NCI-H2107 treated with DMSO at 0.1 percent for 48 hours (cell line): ENCODE data around the gene RPS16.
"Not testable (repeated sequence)": the region's sequence is repeated elsewhere in the genome, so short reads cannot be mapped to it uniquely, and the experiment has no call there.

Source experiments
- DNase-seq: peaks from one replicate; lab custom pipeline; 2025; ENCODE audit not compliant: unreplicated experiment; lab: John Stamatoyannopoulos, UW

RPS16 gene

GRCh38 chr19:39435499-39436349 is at the start of gene RPS16:
RPS16 (minus strand) TSS chr19:39435949; CDS start chr19:39435895, 54 bp downstream.
- DNase-seq, result peak; percentile 93

GRCh38 chr19:39483141-39483540 is 47.4 kb upstream of the RPS16 start:
- DNase-seq, result no peak

DNA sequence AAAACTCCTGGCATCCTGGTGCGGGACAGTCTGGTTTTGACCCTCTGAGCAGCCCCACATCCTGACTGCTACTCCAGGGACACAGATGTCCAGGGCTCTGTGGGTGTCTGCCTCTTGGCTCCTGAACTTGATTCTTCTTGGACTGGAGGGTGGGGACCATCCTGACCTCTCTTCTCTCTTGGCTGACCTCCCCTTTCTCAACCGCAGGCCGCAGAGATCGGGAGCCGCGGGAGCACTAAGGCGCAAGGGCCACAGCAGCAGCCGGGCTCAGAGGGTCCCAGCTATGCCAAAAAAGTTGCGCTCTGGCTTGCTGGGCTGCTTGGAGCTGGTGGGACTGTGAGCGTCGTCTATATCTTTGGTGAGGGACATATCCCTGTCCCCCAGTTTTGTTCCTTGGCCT is 45.9 kb upstream of the RPS16 start:
- DNase-seq, result no peak

- no peak for DNase-seq
Measured at GRCh38 chr19:39481229-39481545, 45.4 kb upstream of the RPS16 start.

DNA sequence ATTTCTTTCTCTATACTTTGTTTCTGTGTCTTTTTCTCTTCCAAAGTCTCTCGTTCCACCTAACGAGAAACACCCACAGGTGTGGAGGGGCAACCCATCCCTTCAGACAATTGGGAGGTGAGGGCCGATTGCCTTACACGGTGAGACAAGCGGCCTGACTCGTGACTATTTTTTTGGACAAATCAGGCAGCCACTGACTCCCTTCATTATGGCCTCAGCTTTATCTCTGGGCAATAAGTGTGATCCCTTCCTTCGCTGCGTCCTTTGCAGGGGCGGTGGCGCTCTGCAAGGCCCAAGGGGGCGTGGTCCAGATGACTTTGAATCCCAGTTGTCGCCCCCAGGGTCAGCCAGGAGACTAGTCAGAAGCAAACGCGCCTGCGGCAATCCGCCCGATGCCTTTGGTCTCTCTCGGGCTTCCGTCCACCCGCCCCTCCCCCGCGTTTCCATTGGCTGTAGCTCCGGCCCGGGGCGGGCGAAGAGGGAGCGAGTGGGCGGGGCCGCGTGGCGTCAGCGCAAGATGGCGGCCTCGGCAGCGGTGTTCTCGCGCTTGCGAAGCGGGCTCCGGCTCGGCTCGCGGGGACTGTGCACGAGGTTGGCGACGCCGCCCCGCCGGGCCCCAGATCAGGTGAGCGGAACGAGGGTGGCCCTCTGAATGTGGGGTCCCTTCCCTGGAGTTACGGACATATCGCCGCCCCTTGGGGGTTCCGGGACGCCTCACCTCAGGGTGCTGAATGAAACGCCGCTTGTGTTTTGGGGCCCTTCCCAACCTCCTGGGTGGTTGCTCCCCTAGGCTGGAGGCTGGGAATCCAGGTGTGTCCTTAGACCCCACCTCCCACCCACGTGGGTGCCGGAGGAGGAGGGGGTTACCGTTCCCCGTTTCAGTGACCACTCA is 44.8 kb upstream of the RPS16 start, which contains the start of gene TIMM50:
Gene TIMM50 (plus strand): TSS at position 502 of the 892 bp plus-strand sequence. CDS start 16 bp downstream, at position 518.
- peak; percentile 86 for DNase-seq

GRCh38 chr19:39479916-39480315 is 44.2 kb upstream of the RPS16 start:
- no peak for DNase-seq

GRCh38 chr19:39479319-39479801 is 43.6 kb upstream of the RPS16 start:
- DNase-seq, result not testable (repeated sequence)

- no peak for DNase-seq
Measured at GRCh38 chr19:39475748-39476147, 40.0 kb upstream of the RPS16 start.

GRCh38 chr19:39474139-39474620 is 38.4 kb upstream of the RPS16 start:
- DNase-seq, result peak; percentile 6

- DNase-seq, result no peak
Measured at GRCh38 chr19:39473443-39473960, 37.8 kb upstream of the RPS16 start.

DNA sequence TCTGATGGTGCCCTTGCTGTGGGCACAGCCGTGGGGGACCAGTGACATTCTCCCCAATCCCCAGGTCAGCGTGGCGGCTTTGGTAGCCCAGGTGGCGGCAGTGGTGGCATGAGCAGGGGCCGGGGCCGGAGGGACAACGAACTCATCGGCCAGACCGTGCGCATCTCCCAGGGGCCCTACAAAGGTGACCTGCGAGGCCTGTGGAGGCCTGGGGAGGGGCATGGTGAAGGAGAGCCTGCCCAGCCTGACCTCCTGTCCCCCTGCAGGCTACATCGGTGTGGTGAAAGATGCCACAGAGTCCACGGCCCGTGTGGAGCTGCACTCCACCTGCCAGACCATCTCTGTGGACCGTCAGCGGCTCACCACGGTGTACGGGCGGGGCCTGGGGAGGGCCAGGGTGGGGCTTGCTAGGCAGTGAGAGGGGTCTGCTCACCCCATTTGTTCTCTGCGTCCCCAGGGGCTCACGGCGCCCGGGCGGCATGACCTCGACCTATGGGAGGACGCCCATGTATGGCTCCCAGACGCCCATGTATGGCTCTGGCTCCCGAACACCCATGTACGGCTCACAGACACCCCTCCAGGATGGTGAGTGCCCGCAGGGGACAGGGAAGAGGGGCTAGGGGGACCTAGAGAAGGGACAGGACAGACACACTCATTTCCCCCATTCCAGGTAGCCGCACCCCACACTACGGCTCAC is 37.1 kb upstream of the RPS16 start:
- DNase-seq, result no peak

GRCh38 chr19:39471756-39472536 is 36.2 kb upstream of the RPS16 start:
- DNase-seq, result no peak

DNA sequence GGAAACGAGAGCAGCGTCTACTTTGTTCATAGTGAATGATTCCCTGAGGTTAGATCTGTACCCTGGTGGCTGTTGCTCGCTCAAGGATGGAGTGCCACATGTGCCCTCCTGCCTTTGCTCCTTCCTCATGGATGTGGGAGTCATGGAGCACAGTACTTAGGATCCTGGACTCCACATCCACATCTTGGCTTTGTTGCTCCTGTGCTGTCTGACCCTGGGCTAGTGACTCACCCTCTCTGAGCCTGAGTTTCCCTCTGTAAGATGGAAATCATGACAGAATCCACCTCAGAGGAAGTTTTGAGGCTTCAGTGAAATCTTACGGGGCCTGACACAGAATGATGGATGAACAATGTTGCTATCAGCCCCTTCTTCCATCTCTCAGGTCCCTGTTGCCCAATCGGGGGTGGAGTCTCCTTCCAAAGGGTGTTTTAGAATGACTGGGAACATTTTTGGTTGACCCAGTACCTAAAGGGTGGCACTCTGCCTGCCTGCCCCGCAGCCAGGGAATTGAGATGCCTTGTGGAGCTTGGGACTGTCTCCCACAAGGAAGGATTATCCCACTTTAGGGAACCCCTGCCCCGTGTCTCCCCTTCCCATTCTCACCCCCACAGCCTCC is 35.1 kb upstream of the RPS16 start:
- DNase-seq, result no peak

- DNase-seq, result no peak
Measured at GRCh38 chr19:39469567-39469966, 33.8 kb upstream of the RPS16 start.

DNA sequence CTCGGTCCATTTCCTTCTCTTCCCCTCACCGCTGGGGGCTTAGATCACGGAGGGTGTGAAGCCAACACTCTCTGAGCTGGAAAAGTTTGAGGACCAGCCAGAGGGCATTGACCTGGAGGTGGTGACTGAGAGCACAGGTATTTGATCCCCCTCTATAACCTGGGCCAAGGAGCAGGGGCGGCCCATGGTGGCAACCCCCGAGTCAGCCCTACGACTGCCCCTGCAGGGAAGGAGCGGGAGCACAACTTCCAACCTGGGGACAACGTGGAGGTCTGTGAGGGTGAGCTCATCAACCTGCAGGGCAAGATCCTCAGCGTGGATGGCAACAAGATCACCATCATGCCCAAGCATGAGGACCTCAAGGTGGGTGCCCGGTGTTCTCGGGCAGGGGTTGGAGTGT is 33.3 kb upstream of the RPS16 start:
- DNase-seq, result no peak

DNA sequence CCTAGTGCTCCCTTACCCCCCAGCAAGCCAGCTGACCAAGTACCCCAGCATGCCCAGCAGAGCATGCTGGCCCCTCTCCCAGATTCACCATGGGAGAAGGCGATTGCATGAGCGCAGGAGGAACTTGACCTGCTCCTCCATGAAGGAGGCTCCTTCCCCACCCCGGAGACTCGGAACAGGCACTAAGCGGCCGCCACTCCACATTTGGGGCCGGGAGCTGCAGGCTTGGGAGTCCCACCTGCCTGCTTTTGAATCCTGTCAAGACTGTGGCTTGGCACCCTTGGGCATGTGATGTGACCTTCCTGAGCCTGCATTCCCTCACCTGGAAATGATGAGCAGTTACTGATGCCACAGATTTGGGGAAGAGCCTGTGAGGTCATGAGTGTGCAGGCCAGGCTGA is 32.2 kb upstream of the RPS16 start:
- DNase-seq, result no peak

DNA sequence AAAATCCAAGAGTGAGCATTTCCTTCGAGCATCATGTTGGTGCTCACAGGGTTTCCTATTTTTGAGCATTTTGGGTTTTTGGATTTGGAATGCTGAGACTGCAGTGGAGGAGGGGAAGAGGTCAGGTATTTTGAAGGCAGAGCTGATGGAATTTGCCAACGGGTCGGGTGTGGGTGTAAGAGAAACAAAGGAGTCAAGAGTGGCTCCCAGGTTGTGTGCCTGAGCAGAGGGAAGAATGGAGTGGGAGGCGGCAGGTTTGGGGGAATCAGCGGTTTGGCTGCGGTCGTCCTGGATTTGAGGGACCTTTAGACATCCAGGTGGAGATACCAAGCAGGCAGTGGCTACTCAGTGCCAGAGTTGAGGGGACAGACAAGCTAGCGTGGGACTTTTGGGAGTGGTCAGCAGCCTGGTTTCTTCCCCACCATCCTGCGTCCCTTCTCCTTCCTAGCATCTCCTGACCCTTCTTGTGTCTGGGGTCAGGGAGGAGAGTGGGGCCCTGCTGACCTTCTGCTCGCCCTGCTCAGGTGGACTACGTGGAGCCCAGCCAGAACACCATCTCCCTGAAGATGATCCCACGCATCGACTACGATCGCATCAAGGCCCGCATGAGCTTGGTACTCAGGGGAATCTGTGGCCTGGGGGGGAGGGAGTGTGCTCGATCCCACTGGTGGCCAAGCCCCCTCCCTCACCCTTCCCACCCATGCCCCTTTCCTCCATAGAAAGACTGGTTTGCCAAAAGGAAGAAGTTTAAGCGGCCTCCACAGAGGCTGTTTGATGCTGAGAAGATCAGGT is 30.4 kb upstream of the RPS16 start:
- no peak for DNase-seq

GRCh38 chr19:39463403-39463802 is 27.7 kb upstream of the RPS16 start:
- no peak for DNase-seq

GRCh38 chr19:39451257-39451656 is 15.5 kb upstream of the RPS16 start:
- not testable (repeated sequence) for DNase-seq
